Esophagus squamous epithelium (tissue), 4 donors: ENCODE measurements around the gene LDLRAP1.

ENCODE experiments used
- CTCF ChIP-seq, 6 experiments: fragments of 450-650 bp in 4 of 6; fragments of 200-600 bp in 2 of 6; sonication (generic) in 2 of 6; IDR thresholded peaks; one replicate each; pipeline ENCODE4 v1.5.1; 2016 to 2019; ENCODE audit warnings: antibody characterized with exemption in 6 of 6, mild to moderate bottlenecking in 4 of 6, moderate library complexity in 4 of 6
- POLR2A ChIP-seq, 4 donors: fragments of 450-650 bp; IDR thresholded peaks; one replicate each; pipeline ENCODE4 v1.6.1; 2017; ENCODE audit warnings: antibody characterized with exemption in 4 of 4, mild to moderate bottlenecking in 4 of 4, moderate library complexity in 3 of 4

- no peak for TF ChIP-seq POLR2A (IDR thresholded peaks at IDR 0.05)
- TF ChIP-seq CTCF (IDR thresholded peaks at IDR 0.05) = no peak
Measured at GRCh38 chr1:25516686-25517085, 26.7 kb upstream of the LDLRAP1 start.
